ENCODE measurements around the gene USP19. TPM values are rescaled to one million over a fixed set of nuclear protein-coding genes. Genes with fewer than 3 reads are reported as not detected.
A peak's percentile ranks its signal among the peaks of the same experiment; 100 is the strongest.

The USP19 gene
- total and polyA plus RNA-seq, 4 donors = 8.1 to 39.6 (median 27.4) TPM

DNA sequence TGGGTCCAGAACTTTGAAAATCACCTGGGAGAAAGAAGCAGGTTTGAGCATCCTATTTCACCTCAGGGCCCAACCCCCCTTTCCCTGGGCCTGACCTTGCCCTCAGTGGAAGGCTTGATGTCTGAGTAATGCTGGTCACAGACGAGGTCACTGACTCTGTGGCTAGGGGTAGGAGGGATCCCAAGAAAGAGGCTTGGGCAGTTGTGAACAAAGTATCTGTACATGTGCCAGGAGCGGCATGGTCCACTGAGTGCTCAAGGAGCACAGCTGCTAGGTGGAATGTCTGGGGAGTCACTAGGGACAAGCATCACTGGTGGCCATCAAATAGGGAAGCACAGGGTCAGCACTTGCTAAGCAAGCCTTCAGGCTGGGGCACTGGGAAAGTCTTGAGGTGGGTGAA, 38.2 kb upstream of the USP19 start (continued):
- TF ChIP-seq, protein P1, sequence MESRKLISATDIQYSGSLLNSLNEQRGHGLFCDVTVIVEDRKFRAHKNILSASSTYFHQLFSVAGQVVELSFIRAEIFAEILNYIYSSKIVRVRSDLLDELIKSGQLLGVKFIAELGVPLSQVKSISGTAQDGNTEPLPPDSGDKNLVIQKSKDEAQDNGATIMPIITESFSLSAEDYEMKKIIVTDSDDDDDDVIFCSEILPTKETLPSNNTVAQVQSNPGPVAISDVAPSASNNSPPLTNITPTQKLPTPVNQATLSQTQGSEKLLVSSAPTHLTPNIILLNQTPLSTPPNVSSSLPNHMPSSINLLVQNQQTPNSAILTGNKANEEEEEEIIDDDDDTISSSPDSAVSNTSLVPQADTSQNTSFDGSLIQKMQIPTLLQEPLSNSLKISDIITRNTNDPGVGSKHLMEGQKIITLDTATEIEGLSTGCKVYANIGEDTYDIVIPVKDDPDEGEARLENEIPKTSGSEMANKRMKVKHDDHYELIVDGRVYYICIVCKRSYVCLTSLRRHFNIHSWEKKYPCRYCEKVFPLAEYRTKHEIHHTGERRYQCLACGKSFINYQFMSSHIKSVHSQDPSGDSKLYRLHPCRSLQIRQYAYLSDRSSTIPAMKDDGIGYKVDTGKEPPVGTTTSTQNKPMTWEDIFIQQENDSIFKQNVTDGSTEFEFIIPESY (IDR thresholded peaks at IDR 0.05) = no peak
- TF ChIP-seq, protein P2, sequence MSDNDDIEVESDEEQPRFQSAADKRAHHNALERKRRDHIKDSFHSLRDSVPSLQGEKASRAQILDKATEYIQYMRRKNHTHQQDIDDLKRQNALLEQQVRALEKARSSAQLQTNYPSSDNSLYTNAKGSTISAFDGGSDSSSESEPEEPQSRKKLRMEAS (IDR thresholded peaks at IDR 0.05) = no peak
- TF ChIP-seq SP1 (IDR thresholded peaks at IDR 0.05) = no peak
- TF ChIP-seq NR2F2 (IDR thresholded peaks at IDR 0.05) = no peak
- TF ChIP-seq HNF4A (conservative IDR thresholded peaks at IDR 0.05) = no peak
- TF ChIP-seq FOXA2 (IDR thresholded peaks at IDR 0.05) = no peak
- TF ChIP-seq YY1 (IDR thresholded peaks at IDR 0.05) = no peak
- TF ChIP-seq GABPA (IDR thresholded peaks at IDR 0.05 in 1 of 2, conservative IDR thresholded peaks at IDR 0.05 in 1 of 2) = no peak

DNA sequence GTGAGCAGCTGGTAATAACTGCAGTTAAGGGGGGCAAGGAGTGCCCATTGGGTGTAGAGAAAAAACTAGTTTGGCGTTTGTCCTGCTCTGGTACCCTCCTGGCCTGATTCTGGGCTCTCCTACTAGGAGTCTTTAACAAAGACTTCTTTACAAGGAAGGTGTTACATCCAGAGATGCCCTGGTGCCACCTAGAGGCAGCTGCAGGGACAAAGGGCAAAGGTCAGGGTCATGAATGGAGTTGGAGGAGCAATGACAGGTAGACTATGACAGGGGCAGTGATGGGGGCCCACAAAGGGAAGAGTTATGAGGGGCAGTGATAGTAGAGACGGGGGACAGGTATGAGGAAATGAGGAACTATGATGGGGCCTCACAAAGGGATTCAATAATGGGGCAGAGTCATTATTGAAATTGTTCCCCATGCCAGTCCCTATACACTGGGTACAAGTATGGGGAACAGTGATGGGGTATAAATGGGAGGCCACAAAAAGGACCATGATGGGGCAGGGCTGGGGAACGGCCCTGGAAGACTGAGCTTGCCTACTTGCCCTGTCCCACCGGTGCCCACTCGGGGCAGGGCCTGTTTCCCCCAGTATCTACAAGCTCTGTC, 37.6 kb upstream of the USP19 start:
- Histone ChIP-seq H3K4me3 (ENCODE audit: low read depth in 1 of 3, low read length in 3 of 3) (no peak overlapping the region), H3K27me3 (ENCODE audit: control insufficient read depth in 4 of 4, insufficient read depth in 4 of 4, low read length in 3 of 4) (no peaks in the 10 kb centered on the region), H3K4me1 (ENCODE audit: control insufficient read depth in 4 of 4, insufficient read depth in 4 of 4, low read length in 3 of 4) (no peaks in the 10 kb centered on the region), H3K9me3 (ENCODE audit: control insufficient read depth in 4 of 4, low read length in 3 of 4) (no peaks in the 10 kb centered on the region), H3K9ac (ENCODE audit: low read depth in 1 of 2, low read length in 2 of 2) (no peak overlapping the region), H3K36me3 (ENCODE audit: control insufficient read depth in 4 of 4, insufficient read depth in 3 of 4, low read depth in 1 of 4, low read length in 3 of 4) (peaks cover 0 to 4% (median 2%) of the 10 kb centered on the region in 4 donors), H3K27ac (ENCODE audit: low read depth in 1 of 2, low read length in 2 of 2) (no peak overlapping the region)
- TF ChIP-seq TAF1 (conservative IDR thresholded peaks at IDR 0.05) (no peak), RAD21 (IDR thresholded peaks at IDR 0.05) (peak; percentile 83 to 84), SP1 (IDR thresholded peaks at IDR 0.05) (no peak), EGR1 (IDR thresholded peaks at IDR 0.05; ENCODE audit: low read depth in 2 of 2) (no peak), HNF4G (IDR thresholded peaks at IDR 0.05) (peak; percentile 75), NR2F2 (IDR thresholded peaks at IDR 0.05) (peak; percentile 99), FOXA1 (IDR thresholded peaks at IDR 0.05) (no peak), GABPA (IDR thresholded peaks at IDR 0.05 in 1 of 2, conservative IDR thresholded peaks at IDR 0.05 in 1 of 2) (no peak), JUND (IDR thresholded peaks at IDR 0.05) (no peak), HNF4A (conservative IDR thresholded peaks at IDR 0.05) (peak; percentile 87 to 93), YY1 (IDR thresholded peaks at IDR 0.05) (no peak), RXRA (IDR thresholded peaks at IDR 0.05) (peak; percentile 50 to 86), FOXA2 (IDR thresholded peaks at IDR 0.05) (no peak)
- TF ChIP-seq, protein P3, sequence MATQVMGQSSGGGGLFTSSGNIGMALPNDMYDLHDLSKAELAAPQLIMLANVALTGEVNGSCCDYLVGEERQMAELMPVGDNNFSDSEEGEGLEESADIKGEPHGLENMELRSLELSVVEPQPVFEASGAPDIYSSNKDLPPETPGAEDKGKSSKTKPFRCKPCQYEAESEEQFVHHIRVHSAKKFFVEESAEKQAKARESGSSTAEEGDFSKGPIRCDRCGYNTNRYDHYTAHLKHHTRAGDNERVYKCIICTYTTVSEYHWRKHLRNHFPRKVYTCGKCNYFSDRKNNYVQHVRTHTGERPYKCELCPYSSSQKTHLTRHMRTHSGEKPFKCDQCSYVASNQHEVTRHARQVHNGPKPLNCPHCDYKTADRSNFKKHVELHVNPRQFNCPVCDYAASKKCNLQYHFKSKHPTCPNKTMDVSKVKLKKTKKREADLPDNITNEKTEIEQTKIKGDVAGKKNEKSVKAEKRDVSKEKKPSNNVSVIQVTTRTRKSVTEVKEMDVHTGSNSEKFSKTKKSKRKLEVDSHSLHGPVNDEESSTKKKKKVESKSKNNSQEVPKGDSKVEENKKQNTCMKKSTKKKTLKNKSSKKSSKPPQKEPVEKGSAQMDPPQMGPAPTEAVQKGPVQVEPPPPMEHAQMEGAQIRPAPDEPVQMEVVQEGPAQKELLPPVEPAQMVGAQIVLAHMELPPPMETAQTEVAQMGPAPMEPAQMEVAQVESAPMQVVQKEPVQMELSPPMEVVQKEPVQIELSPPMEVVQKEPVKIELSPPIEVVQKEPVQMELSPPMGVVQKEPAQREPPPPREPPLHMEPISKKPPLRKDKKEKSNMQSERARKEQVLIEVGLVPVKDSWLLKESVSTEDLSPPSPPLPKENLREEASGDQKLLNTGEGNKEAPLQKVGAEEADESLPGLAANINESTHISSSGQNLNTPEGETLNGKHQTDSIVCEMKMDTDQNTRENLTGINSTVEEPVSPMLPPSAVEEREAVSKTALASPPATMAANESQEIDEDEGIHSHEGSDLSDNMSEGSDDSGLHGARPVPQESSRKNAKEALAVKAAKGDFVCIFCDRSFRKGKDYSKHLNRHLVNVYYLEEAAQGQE (IDR thresholded peaks at IDR 0.05) = no peak
- TF ChIP-seq, protein P4, sequence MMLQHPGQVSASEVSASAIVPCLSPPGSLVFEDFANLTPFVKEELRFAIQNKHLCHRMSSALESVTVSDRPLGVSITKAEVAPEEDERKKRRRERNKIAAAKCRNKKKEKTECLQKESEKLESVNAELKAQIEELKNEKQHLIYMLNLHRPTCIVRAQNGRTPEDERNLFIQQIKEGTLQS (IDR thresholded peaks at IDR 0.05) = no peak
- TF ChIP-seq, protein P2 (IDR thresholded peaks at IDR 0.05) = no peak
- TF ChIP-seq, protein P1 (IDR thresholded peaks at IDR 0.05) = no peak
- TF ChIP-seq, protein P5, sequence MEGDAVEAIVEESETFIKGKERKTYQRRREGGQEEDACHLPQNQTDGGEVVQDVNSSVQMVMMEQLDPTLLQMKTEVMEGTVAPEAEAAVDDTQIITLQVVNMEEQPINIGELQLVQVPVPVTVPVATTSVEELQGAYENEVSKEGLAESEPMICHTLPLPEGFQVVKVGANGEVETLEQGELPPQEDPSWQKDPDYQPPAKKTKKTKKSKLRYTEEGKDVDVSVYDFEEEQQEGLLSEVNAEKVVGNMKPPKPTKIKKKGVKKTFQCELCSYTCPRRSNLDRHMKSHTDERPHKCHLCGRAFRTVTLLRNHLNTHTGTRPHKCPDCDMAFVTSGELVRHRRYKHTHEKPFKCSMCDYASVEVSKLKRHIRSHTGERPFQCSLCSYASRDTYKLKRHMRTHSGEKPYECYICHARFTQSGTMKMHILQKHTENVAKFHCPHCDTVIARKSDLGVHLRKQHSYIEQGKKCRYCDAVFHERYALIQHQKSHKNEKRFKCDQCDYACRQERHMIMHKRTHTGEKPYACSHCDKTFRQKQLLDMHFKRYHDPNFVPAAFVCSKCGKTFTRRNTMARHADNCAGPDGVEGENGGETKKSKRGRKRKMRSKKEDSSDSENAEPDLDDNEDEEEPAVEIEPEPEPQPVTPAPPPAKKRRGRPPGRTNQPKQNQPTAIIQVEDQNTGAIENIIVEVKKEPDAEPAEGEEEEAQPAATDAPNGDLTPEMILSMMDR (IDR thresholded peaks at IDR 0.05; ENCODE audit: low read depth, low read length, missing input control) = peak; percentile 56
- WGBS = 76% methylated on average over 5 of the region's 5 CpGs
- DNase-seq (ENCODE audit: low spot score) = peak; percentile 60
